Common myeloid progenitor, CD34-positive (primary cell): ENCODE measurements around the gene MYH6.

ENCODE experiments used
- CTCF ChIA-PET: fragments of 350-600 bp; sonication (Branson Sonifier 250); formaldehyde crosslinking; loops from one replicate; lab custom pipeline; 2021; ENCODE audit warnings: antibody characterized with exemption; lab: Charles Lee
- POLR2A ChIA-PET: fragments of 350-600 bp; sonication (Branson Sonifier 250); formaldehyde crosslinking; loops from one replicate; lab custom pipeline; 2021; ENCODE audit warnings: antibody characterized with exemption; lab: Charles Lee
- DNase-seq, 3 donors: peaks; one replicate each; pipeline versions ENCODE4 v3.0.0 to v3.0.0-alpha.2; 2013
- H3K27ac ChIP-seq, 2 experiments: 1 replicate in 1 of 2; 2 replicates in 1 of 2; pipeline ENCODE4 v1.7.0; 2013; ENCODE audit warnings: inconsistent platforms in 2 of 2, low read length in 2 of 2, mild to moderate bottlenecking in 2 of 2, low read depth in 1 of 2, moderate library complexity in 1 of 2; ENCODE audit not compliant: severe bottlenecking in 2 of 2, insufficient read depth in 1 of 2, poor library complexity in 1 of 2
- H3K27me3 ChIP-seq, 5 experiments: replicated peaks in 2 of 5; 1 replicate in 3 of 5; 2 replicates in 2 of 5; pipeline versions ENCODE4 v1.6.1 to v1.7.0; 2013; ENCODE audit warnings: low read length in 4 of 5, mild to moderate bottlenecking in 2 of 5, moderate library complexity in 2 of 5, inconsistent platforms in 1 of 5; ENCODE audit not compliant: insufficient read depth in 5 of 5, control insufficient read depth in 4 of 5
- H3K36me3 ChIP-seq, 4 experiments: 1 replicate in 2 of 4; 2 replicates in 2 of 4; pipeline versions ENCODE4 v1.6.1 to v1.7.0; 2013; ENCODE audit warnings: low read length in 3 of 4, control low read depth in 1 of 4, mild to moderate bottlenecking in 1 of 4; ENCODE audit not compliant: control insufficient read depth in 4 of 4, insufficient read depth in 4 of 4
- H3K4me1 ChIP-seq, 4 experiments: 1 replicate in 3 of 4; 2 replicates in 1 of 4; pipeline versions ENCODE4 v1.6.1 to v1.7.1; 2013; ENCODE audit warnings: low read length in 3 of 4, mild to moderate bottlenecking in 3 of 4, control low read depth in 1 of 4, inconsistent platforms in 1 of 4, moderate library complexity in 1 of 4; ENCODE audit not compliant: control insufficient read depth in 4 of 4, insufficient read depth in 4 of 4; ENCODE audit errors: control extremely low read depth in 1 of 4
- H3K4me3 ChIP-seq, 7 experiments: 1 replicate in 4 of 7; 2 replicates in 3 of 7; pipeline versions ENCODE4 v1.5.1 to v1.7.0; 2013; ENCODE audit warnings: mild to moderate bottlenecking in 7 of 7, low read length in 6 of 7, moderate library complexity in 6 of 7, inconsistent platforms in 2 of 7, low read depth in 2 of 7, control low read depth in 1 of 7; ENCODE audit not compliant: insufficient read depth in 4 of 7, control insufficient read depth in 1 of 7; ENCODE audit errors: extremely low read depth in 1 of 7
- H3K9me3 ChIP-seq, 5 experiments: 1 replicate in 4 of 5; 2 replicates in 1 of 5; pipeline versions ENCODE4 v1.6.1 to v1.7.1; 2013; ENCODE audit warnings: low read length in 4 of 5, mild to moderate bottlenecking in 2 of 5, inconsistent platforms in 1 of 5, low read depth in 1 of 5, moderate library complexity in 1 of 5; ENCODE audit not compliant: control insufficient read depth in 4 of 5, insufficient read depth in 2 of 5; ENCODE audit errors: control extremely low read depth in 1 of 5
- WGBS: methylation state at CpG from one replicate; pipeline ENCODE4 v1.1.5; 2013; ENCODE audit not compliant: insufficient coverage; 5-methylcytosine and 5-hydroxymethylcytosine counted together

The MYH6 gene

DNA sequence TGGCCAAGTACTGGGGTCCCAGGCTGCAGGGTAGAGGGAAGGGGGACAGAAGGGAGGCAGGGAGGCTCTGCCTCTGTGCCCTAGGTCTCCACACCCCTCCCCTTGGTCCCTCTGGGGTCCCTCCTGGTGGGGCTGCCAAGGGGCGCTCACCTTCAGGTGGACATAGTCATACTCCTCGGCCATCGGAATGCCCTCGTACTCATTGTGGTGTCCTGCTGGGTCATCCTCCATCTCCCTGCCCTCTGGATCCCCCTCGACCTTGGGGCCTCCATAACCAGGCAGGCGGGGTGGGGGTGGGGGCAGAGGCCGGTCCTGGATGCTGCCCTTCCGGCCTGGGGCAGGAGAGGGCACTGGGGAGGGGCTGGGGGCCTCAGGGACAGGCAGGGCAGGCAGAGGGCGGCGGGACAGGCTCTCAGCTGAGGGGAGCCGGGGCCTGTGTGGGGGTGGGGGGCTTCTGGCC, 48.9 kb downstream of the MYH6 start:
- Histone ChIP-seq H3K9me3 (no peaks in the 10 kb centered on the region), H3K27me3 (peaks cover 2 to 30% (median 16%) of the 10 kb centered on the region in 5 experiments), H3K27ac (no peak overlapping the region), H3K4me3 (no peak overlapping the region), H3K36me3 (no peaks in the 10 kb centered on the region), H3K4me1 (no peaks in the 10 kb centered on the region)
- DNase-seq, result no peak
- 90% methylated on average over 2 of the region's 11 CpGs for WGBS
- POLR2A ChIA-PET, result interaction anchor here (0.6 kb wide), 1 partner anchor 120 kb away, joined by 3 read pairs; no protein-coding TSS in a partner anchor
- CTCF ChIA-PET, result interaction anchor here (1.5 to 7.1 kb wide), 5 partner anchors 9 to 32 kb away, joined by 4 to 44 read pairs (median 6); no protein-coding TSS in a partner anchor

DNA sequence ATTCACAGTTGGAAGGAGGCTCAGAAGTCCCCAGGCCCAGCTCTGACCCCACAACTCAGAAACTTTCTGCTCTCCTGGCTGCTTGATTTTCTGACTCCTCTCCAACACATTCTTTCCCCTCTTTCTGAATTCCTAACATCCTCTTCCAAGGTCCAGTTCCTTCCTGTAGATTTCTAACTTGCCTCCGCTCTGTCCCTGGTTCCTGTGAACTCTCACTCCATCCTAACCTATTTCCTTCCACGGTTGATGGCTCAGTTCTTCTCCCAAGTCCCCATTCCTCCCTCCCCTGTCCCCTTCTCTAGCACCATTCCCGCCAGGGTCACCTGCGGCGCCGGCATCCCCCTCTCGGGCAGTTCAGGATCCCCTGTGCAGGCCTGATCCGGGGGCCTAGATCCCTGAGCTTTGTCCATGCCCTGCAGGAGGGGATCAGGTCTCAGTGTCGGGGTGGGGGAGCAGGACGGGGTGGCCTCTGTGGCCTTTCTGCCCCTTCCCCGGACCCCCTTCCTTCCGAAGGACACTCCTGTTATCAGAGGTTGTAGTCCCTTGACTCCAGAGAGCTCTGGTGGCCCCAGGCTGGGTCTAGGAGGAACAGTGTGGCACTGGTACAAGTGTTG, 49.4 kb downstream of the MYH6 start:
- no peaks in the 10 kb centered on the region for H3K36me3 ChIP-seq
- H3K9me3 ChIP-seq, result no peaks in the 10 kb centered on the region
- POLR2A ChIA-PET, result no interaction called here
- CTCF ChIA-PET, result interaction anchor here (1.5 to 2.2 kb wide), 3 partner anchors 10 to 14 kb away, joined by 3 to 16 read pairs (median 4); partner anchors contain the start of gene IL25
- H3K27ac ChIP-seq, result no peak overlapping the region
- H3K4me3 ChIP-seq, result no peak overlapping the region
- WGBS, result 95% methylated on average over 12 of the region's 12 CpGs
- H3K27me3 ChIP-seq, result peaks cover 2 to 27% (median 13%) of the 10 kb centered on the region in 5 experiments
- no peaks in the 10 kb centered on the region for H3K4me1 ChIP-seq
- DNase-seq, result no peak

DNA sequence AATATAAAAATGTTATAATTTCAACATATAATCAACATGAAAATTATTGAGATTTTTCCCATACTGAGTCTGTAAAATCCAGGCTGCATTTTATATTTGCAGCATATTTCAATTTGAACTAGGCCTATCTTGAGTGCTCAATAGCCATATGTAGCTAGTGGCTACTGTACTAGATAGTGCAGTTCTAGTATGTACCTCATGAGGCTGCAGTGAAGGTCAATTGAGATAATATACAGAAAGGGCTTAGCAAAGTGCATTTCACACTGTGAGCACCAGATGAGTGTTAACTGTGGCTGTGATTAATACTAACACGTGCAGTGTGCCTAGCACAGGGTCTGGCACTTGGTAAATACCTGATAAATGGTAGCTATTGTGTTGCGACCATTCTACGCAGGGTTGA, 50.0 kb downstream of the MYH6 start:
- ChIA-PET CTCF (interaction anchor here (1.5 kb wide), 1 partner anchor 14 kb away, joined by 3 read pairs; the partner anchor contains the start of gene IL25), POLR2A (no interaction called here)
- peaks cover 0 to 32% (median 10%) of the 10 kb centered on the region in 5 experiments for H3K27me3 ChIP-seq
- H3K9me3 ChIP-seq, result no peaks in the 10 kb centered on the region
- WGBS, result 94% methylated on average over 3 of the region's 3 CpGs
- DNase-seq, result no peak
- H3K36me3 ChIP-seq, result no peaks in the 10 kb centered on the region
- no peak overlapping the region for H3K4me3 ChIP-seq
- H3K27ac ChIP-seq, result no peak overlapping the region
- H3K4me1 ChIP-seq, result peaks cover 0 to 2% (median 0%) of the 10 kb centered on the region in 4 experiments

DNA sequence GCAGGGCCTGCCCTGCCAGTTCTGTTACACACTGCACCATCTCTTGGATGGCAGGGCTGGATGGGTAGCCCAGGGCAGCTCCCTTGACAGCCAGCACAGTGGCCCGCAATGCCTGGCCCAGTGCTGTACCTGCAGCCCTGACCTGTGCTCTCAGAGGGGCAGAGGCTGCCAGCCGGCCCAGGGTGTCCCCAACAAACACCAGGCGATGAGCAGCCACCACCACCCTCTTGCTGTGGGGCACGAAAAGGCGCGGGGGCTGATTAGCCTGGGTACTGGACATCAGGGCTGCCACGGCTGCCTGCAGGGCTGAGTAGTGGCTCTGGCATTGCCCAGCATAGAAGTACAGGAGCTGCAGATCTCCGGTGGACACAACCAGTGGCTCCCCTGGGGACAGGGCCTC, 50.8 kb downstream of the MYH6 start:
- no peak overlapping the region for H3K4me3 ChIP-seq
- ChIA-PET POLR2A (no interaction called here), CTCF (interaction anchor here (0.9 to 2.4 kb wide), 6 partner anchors 12 to 31 kb away, joined by 3 to 5 read pairs (median 3); partner anchors contain the start of gene IL25)
- no peaks in the 10 kb centered on the region for H3K9me3 ChIP-seq
- peaks cover 0 to 38% (median 10%) of the 10 kb centered on the region in 5 experiments for H3K27me3 ChIP-seq
- 100% methylated on average over 8 of the region's 8 CpGs for WGBS
- no peak overlapping the region for H3K27ac ChIP-seq
- no peak for DNase-seq
- H3K4me1 ChIP-seq, result peaks cover 0 to 9% (median 5%) of the 10 kb centered on the region in 4 experiments
- no peaks in the 10 kb centered on the region for H3K36me3 ChIP-seq

DNA sequence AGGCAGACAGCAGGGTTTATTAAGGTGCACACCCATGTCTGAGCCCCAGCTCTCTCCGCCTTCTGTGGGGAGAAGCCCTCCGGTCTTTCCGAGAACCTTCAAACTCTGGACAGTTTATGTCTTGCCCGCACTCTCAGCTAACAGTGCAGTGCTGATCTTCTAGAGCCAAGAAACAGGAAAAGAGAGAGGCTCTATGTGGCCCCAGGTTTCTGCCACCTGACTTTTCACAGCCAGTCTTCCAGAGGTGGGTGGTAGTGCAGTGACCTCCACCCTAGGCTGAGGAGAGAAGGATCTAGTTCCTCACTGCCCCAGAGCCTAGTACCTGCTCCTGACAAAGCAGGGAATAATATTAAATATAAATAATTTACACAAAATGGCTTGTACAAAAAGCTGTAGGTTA, 51.4 kb downstream of the MYH6 start:
- peaks cover 0 to 36% (median 12%) of the 10 kb centered on the region in 5 experiments for H3K27me3 ChIP-seq
- H3K9me3 ChIP-seq, result no peaks in the 10 kb centered on the region
- no peaks in the 10 kb centered on the region for H3K36me3 ChIP-seq
- DNase-seq, result no peak
- POLR2A ChIA-PET, result no interaction called here
- H3K4me1 ChIP-seq, result peaks cover 0 to 14% (median 10%) of the 10 kb centered on the region in 4 experiments
- 92% methylated on average over 4 of the region's 4 CpGs for WGBS
- CTCF ChIA-PET, result interaction anchor here (0.9 to 2.4 kb wide), 5 partner anchors 11 to 30 kb away, joined by 3 to 5 read pairs (median 3); no protein-coding TSS in a partner anchor
- H3K27ac ChIP-seq, result no peak overlapping the region
- H3K4me3 ChIP-seq, result no peak overlapping the region

DNA sequence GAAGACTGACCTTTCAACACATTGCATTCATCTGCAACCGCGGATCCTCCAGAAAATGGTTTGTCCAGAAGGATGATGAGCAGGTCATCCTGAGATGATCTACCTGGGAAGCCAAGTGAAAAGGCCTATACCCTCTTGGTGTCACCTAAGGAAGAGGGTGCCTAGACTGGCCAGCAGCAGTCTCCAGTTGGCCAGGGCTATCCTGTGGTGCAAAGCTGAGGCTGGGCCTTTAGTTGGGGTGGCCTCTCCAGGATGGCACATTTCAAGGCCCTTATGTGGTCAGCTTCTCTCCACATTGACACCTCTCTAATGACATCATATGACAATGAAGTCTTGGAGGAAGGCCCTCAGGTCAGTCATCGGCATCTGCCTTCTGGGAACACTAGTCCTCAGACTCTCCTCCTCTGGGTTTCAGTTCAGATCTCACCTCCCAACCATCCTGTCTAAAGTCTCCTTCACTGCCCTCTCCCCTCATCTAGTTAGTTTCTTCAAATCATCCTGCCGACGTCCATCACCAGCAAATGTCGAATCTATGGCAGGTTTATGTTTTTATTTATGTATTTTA, 52.1 kb downstream of the MYH6 start:
- ChIA-PET CTCF (interaction anchor here (1.1 to 2.4 kb wide), 2 partner anchors 11 to 26 kb away, joined by 3 to 5 read pairs; no protein-coding TSS in a partner anchor), POLR2A (no interaction called here)
- Histone ChIP-seq H3K27me3 (peaks cover 0 to 42% (median 14%) of the 10 kb centered on the region in 5 experiments), H3K36me3 (no peaks in the 10 kb centered on the region), H3K4me1 (peaks cover 0 to 16% (median 11%) of the 10 kb centered on the region in 4 experiments), H3K4me3 (no peak overlapping the region), H3K9me3 (no peaks in the 10 kb centered on the region), H3K27ac (no peak overlapping the region)
- no peak for DNase-seq
- 97% methylated on average over 3 of the region's 6 CpGs for WGBS
